GM19324 (cell line): ENCODE measurements around the gene PTAR1.
A peak's percentile ranks its signal among the peaks of the same experiment; 100 is the strongest.
"Not testable (repeated sequence)": the region's sequence is repeated elsewhere in the genome, so short reads cannot be mapped to it uniquely, and the experiment has no call there.

ENCODE experiments used
- ATAC-seq: cut with Tn5 transposase; IDR thresholded peaks from one replicate; pipeline ENCODE4 v1.9.1; 2021; ENCODE audit warnings: mild to moderate bottlenecking, moderate library complexity; ENCODE audit not compliant: unreplicated experiment, low FRiP score

Gene PTAR1, protein sequence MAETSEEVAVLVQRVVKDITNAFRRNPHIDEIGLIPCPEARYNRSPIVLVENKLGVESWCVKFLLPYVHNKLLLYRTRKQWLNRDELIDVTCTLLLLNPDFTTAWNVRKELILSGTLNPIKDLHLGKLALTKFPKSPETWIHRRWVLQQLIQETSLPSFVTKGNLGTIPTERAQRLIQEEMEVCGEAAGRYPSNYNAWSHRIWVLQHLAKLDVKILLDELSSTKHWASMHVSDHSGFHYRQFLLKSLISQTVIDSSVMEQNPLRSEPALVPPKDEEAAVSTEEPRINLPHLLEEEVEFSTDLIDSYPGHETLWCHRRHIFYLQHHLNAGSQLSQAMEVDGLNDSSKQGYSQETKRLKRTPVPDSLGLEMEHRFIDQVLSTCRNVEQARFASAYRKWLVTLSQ

GRCh38 chr9:69759421-69760277, at the start of gene PTAR1:
Gene PTAR1, minus strand, starts transcription at chr9:69760011. Its CDS starts 73 bp downstream, at chr9:69759938.
- ATAC-seq: peak; percentile 91

- no peak for ATAC-seq
Measured at GRCh38 chr9:69809304-69809863, 49.6 kb upstream of the PTAR1 start.

GRCh38 chr9:69806627-69807026, 46.8 kb upstream of the PTAR1 start:
- no peak for ATAC-seq

DNA sequence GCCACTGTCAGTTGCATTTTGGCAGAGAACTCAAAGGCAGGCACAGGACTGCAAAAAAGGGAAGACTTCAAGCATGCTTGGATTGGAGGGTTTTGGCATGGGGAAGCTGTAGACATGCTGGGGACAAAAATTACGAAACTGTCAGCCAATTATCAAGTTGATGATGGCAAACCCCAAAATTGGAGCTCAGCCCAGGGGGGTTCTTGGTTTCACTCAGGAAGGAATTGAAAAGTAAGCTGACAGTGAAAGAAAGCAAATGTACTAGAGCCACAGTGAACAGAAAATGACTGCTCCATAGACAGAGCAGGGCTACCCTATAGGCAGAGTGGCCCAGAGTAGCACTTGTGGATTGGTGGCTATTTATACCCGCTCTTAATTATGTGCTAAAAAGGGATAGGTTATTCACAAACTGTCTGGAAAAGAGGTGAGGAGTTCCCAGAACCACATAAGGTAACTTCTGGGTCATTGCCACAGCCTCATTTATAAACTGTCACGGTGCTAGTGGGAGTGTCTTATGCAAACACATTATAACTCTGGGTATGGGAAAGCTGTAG, 46.2 kb upstream of the PTAR1 start:
- no peak for ATAC-seq

- no peak for ATAC-seq
Measured at GRCh38 chr9:69801989-69802388, 42.2 kb upstream of the PTAR1 start.

DNA sequence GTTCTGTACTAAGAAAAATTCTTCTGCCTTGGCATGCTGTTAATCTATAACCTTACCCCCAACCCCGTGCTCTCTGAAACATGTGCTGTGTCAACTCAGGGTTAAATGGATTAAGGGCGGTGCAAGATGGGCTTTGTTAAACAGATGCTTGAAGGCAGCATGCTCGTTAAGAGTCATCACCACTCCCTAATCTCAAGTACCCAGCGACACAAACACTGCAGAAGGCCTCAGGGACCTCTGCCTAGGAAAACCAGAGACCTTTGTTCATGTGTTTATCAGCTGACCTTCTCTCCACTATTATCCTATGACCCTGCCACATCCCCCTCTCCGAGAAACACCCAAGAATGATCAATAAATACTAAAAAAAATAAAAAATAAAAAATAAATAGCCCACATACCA, 40.2 kb upstream of the PTAR1 start:
- ATAC-seq: not testable (repeated sequence)

DNA sequence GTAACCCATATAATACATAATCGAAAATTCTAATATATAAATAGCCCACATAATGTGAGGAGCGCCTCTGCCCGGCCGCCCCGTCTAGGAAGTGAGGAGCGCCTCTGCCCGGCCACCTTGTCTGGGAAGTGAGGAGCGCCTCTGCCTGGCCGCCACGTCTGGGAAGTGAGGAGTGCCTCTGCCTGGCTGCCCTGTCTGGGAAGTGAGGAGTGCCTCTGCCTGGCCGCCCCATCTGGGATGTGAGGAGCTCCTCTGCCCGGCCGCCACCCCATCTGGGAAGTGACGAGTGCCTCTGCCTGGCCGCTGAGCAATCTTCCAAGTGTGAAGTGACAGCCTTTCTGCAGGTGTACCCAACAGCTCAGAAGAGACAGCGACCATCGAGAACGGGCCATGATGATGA, 39.7 kb upstream of the PTAR1 start:
- ATAC-seq: not testable (repeated sequence)

- ATAC-seq: no peak
Measured at GRCh38 chr9:69798744-69799143, 38.9 kb upstream of the PTAR1 start.

DNA sequence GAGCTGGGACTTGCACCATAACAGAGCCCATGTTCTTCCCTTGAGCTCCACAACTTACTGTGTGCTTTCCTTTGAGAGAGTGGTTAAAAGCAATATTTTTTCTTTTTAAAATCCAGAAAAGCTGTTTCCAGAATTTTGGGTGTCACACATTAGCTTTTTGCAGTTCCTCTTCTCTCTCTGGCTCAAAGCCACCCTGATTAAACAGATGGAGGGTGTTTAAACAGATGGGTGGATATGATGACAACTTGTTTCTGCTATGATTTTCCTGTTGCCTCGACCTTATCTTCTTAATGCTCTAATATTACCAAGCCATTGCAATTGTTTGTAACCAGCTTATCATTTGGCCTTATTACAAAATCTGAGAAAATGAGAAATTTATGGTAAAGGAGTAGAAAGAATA, 37.9 kb upstream of the PTAR1 start:
- no peak for ATAC-seq

- no peak for ATAC-seq
Measured at GRCh38 chr9:69794356-69794755, 34.5 kb upstream of the PTAR1 start.

GRCh38 chr9:69785757-69786156, 25.9 kb upstream of the PTAR1 start:
- no peak for ATAC-seq

- ATAC-seq: no peak
Measured at GRCh38 chr9:69773258-69773657, 13.4 kb upstream of the PTAR1 start.

GRCh38 chr9:69771775-69772418, 12.1 kb upstream of the PTAR1 start:
- ATAC-seq: no peak

- no peak for ATAC-seq
Measured at GRCh38 chr9:69768716-69769115, 8.9 kb upstream of the PTAR1 start.

DNA sequence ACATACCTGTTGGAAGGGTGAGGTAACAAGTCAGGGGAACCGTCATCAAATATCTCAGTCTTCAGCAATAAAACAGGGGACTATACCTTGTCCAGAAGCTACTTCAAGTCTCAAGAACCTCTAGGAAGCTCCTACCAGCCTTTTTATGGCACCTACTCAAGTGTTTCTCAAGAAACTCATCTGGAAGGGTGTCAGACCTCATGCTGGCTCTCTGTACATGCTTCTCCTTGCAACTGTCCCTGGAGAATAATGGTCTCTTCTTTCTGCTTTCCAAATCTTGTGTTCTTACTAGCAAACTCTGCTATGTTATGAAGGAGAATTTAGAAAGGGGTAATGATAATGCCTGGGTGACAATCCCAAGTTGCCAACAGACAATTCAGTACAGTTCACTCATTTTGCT, 8.3 kb upstream of the PTAR1 start:
- no peak for ATAC-seq

- ATAC-seq: not testable (repeated sequence)
Measured at GRCh38 chr9:69763862-69764261, 4.1 kb upstream of the PTAR1 start.

GRCh38 chr9:69762527-69762926, 2.7 kb upstream of the PTAR1 start:
- no peak for ATAC-seq

- ATAC-seq: no peak
Measured at GRCh38 chr9:69760278-69760610, 433 bp upstream of the PTAR1 start.

DNA sequence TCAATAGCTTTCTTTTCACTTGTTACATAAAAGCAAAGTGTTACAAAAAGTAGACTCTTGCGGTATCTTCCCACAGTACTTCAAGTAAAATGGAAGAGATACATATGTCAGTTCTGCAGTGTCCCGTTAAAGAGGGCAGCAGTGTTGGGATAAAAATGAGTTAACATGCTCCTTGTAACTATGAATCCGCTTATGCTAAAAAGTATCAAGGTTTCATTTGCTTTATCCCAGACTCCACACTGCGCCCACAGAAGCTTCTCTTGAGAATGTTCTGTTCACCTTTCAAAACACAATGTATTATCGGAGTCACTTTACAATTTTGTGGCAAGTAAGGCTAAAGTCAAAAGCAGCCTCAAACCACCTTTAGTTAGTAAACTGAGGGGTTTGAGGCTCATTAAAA, 790 bp downstream of the PTAR1 start:
- ATAC-seq: peak; percentile 1

DNA sequence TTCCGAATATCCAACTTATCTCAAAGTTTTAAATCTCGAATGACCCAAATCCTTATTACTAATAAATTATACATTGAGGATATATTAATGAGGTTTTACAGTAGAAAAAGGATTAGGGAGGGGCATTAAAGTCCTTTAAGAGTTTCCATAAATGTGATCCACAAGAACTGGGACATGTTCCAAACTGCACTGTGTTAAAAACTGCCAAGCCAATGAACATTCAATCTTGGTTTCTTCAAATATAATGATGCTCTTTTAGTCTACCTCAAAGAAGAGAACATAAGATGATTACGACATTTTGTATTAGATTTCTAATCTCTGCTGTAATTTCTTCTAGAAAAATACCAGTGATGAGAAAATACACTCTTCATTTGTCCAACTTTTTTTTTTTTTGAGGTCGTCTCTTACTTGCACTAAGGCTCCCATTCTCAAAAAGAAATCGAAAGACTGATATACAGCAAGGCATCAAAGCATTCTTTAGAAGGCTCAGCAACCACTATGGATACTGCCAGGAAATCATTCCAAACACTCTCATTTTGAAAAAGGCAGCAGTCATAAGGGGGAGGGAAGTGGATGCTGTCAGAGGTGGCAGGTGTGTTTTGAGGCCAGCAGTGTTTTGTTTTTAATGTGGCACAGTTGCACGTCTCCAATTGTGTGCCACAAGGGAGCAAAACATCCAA, 1.7 kb downstream of the PTAR1 start:
- ATAC-seq: no peak
